ENCODE data around the gene SLC28A3. TPM values are rescaled to one million over a fixed set of nuclear protein-coding genes. Genes with fewer than 3 reads are reported as not detected.

SLC28A3 gene, protein sequence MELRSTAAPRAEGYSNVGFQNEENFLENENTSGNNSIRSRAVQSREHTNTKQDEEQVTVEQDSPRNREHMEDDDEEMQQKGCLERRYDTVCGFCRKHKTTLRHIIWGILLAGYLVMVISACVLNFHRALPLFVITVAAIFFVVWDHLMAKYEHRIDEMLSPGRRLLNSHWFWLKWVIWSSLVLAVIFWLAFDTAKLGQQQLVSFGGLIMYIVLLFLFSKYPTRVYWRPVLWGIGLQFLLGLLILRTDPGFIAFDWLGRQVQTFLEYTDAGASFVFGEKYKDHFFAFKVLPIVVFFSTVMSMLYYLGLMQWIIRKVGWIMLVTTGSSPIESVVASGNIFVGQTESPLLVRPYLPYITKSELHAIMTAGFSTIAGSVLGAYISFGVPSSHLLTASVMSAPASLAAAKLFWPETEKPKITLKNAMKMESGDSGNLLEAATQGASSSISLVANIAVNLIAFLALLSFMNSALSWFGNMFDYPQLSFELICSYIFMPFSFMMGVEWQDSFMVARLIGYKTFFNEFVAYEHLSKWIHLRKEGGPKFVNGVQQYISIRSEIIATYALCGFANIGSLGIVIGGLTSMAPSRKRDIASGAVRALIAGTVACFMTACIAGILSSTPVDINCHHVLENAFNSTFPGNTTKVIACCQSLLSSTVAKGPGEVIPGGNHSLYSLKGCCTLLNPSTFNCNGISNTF
- total RNA-seq, result 0.33 TPM

DNA sequence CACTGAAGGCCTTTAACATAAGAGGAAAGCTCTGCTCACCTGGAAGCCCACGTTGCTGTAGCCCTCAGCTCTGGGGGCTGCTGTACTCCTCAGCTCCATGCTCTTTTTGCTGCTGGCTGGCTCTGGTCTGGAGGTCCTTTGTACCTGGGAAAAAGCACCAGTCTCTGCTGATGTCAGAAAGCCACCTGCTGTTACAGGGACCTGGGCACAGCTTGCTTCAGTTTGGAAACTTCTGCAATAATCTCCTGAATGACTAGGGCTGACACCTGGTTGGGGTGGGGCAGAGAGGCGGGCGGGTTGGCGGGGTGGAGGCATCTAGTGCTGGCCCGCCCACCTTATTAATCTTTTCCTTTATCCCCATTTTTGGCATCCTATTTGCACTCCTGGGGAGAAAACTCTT lies at the start of gene SLC28A3:
Gene SLC28A3 (minus strand): TSS at position 224 of the 400 bp plus-strand sequence. CDS start 125 bp downstream, at position 99.

